IPS DF 4.7 (cell line): ENCODE results near the gene MAN2B1.
"Not testable (repeated sequence)": the region's sequence is repeated elsewhere in the genome, so short reads cannot be mapped to it uniquely, and the experiment has no call there.

Source experiments
- DNase-seq: peaks from one replicate; pipeline ENCODE4 v3.0.0-alpha.2; 2013; ENCODE audit warnings: low spot score; ENCODE audit errors: extremely low read depth

Gene MAN2B1

GRCh38 chr19:12666265-12667048, at the start of gene MAN2B1, which contains the start of gene WDR83:
TSS of gene MAN2B1 (minus strand) at chr19:12666742. CDS start at chr19:12666701, 41 bp downstream.
TSS of gene WDR83 (plus strand) at chr19:12666807. CDS start at chr19:12669791, 2,984 bp downstream.
- DNase-seq = no peak

- no peak for DNase-seq
Measured at GRCh38 chr19:12715929-12716328, 49.4 kb upstream of the MAN2B1 start.

- DNase-seq = no peak
Measured at GRCh38 chr19:12715102-12715501, 48.6 kb upstream of the MAN2B1 start.

- DNase-seq = not testable (repeated sequence)
Measured at GRCh38 chr19:12713304-12713703, 46.8 kb upstream of the MAN2B1 start.

- DNase-seq = not testable (repeated sequence)
Measured at GRCh38 chr19:12712077-12712476, 45.5 kb upstream of the MAN2B1 start.

- no peak for DNase-seq
Measured at GRCh38 chr19:12711187-12711586, 44.6 kb upstream of the MAN2B1 start.

- DNase-seq = no peak
Measured at GRCh38 chr19:12708641-12709040, 42.1 kb upstream of the MAN2B1 start.

GRCh38 chr19:12706332-12706718, 39.8 kb upstream of the MAN2B1 start:
- DNase-seq = no peak

GRCh38 chr19:12705654-12706331, 39.3 kb upstream of the MAN2B1 start:
- DNase-seq = no peak

GRCh38 chr19:12705169-12705568, 38.6 kb upstream of the MAN2B1 start:
- DNase-seq = no peak

GRCh38 chr19:12703046-12703445, 36.5 kb upstream of the MAN2B1 start:
- DNase-seq = peak; percentile 87

- no peak for DNase-seq
Measured at GRCh38 chr19:12701596-12702282, 35.2 kb upstream of the MAN2B1 start.

- no peak for DNase-seq
Measured at GRCh38 chr19:12698138-12698537, 31.6 kb upstream of the MAN2B1 start.

- DNase-seq = not testable (repeated sequence)
Measured at GRCh38 chr19:12697425-12697824, 30.9 kb upstream of the MAN2B1 start.

- peak; percentile 78 for DNase-seq
Measured at GRCh38 chr19:12696366-12697335, 30.1 kb upstream of the MAN2B1 start, which contains the start of gene FBXW9. TSS of gene FBXW9 (minus strand) at chr19:12696631. CDS start at chr19:12696581, 50 bp downstream.

- DNase-seq = no peak
Measured at GRCh38 chr19:12695997-12696365, 29.4 kb upstream of the MAN2B1 start.

- no peak for DNase-seq
Measured at GRCh38 chr19:12695514-12695913, 29.0 kb upstream of the MAN2B1 start.

- DNase-seq = no peak
Measured at GRCh38 chr19:12695096-12695495, 28.6 kb upstream of the MAN2B1 start.

GRCh38 chr19:12694641-12695040, 28.1 kb upstream of the MAN2B1 start:
- DNase-seq = no peak

GRCh38 chr19:12692960-12693359, 26.4 kb upstream of the MAN2B1 start:
- DNase-seq = no peak
